HAP-1 (cell line): ENCODE data around the gene KCNE5.
"Not testable (repeated sequence)": the region's sequence is repeated elsewhere in the genome, so short reads cannot be mapped to it uniquely, and the experiment has no call there.

Experiments
- DNase-seq, 2 experiments: peaks; one replicate each; pipeline ENCODE4 v3.0.0-alpha.2; 2016 to 2020; ENCODE audit warnings: low spot score in 2 of 2
- H3K27me3 ChIP-seq: fragments of 250-450 bp; sonication (Bioruptor Pico); 2 replicates; pipeline ENCODE4 v1.5.1; 2020; ENCODE audit warnings: low read depth, mild to moderate bottlenecking, moderate library complexity
- H3K36me3 ChIP-seq: fragments of 250-450 bp; sonication (Bioruptor Pico); replicated peaks from 2 replicates; pipeline ENCODE4 v1.5.1; 2020; ENCODE audit warnings: mild to moderate bottlenecking
- H3K4me1 ChIP-seq: fragments of 250-450 bp; sonication (Bioruptor Pico); 2 replicates; pipeline ENCODE4 v1.5.1; 2020; ENCODE audit warnings: mild to moderate bottlenecking
- H3K4me3 ChIP-seq: fragments of 250-450 bp; sonication (Bioruptor Pico); 2 replicates; pipeline ENCODE4 v1.5.1; 2020; ENCODE audit warnings: mild to moderate bottlenecking, moderate library complexity
- H3K9me3 ChIP-seq: fragments of 250-450 bp; sonication (Bioruptor Pico); 2 replicates; pipeline ENCODE4 v1.5.1; 2020; ENCODE audit warnings: mild to moderate bottlenecking, moderate library complexity
- in situ Hi-C: fragments of 300-500 bp; cut with MboI; formaldehyde crosslinking; loops from 3 replicates; pipeline ENCODE4 v1.14.3; 2020; ENCODE audit warnings: low sequenced_read_pairs, inconsistent platforms, mixed read lengths

The KCNE5 gene

GRCh38 chrX:109624641-109625616 is at the start of gene KCNE5:
KCNE5 (minus strand) TSS chrX:109625172; CDS start chrX:109625020, 152 bp downstream.
- in situ Hi-C loops, result no loop called here
- Histone ChIP-seq H3K4me3 (no peak within 1 kb of the TSS), H3K9me3 (no peaks in the 10 kb centered on the region), H3K4me1 (no peaks in the 10 kb centered on the region), H3K27me3 (no peaks in the 10 kb centered on the region), H3K36me3 (no peaks in the 10 kb centered on the region)
- no peak for DNase-seq

DNA sequence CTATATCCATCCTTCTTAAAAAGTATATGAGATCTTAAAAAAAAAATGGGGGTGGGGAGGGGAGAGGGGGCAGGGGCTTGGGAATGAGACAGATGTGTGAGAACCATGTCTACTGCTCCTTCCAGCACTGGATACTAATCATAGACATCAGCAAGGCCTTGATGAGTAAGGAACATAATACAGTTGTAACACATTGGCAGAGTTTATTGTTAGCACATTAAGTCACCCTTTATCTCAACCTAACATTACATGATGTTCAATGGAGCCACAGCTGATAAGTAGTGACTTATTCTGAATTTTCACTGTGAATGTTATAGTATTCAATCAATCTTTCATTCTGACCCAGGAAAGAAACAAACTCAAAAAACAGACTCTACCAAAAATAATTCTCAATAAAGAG is 47.3 kb upstream of the KCNE5 start:
- Histone ChIP-seq H3K4me1 (no peaks in the 10 kb centered on the region), H3K27me3 (no peaks in the 10 kb centered on the region), H3K36me3 (peaks cover 7% of the 10 kb centered on the region), H3K9me3 (no peaks in the 10 kb centered on the region), H3K4me3 (no peak overlapping the region)
- no peak for DNase-seq
- in situ Hi-C loops, result no loop called here

- DNase-seq, H3K4me1 ChIP-seq, in situ Hi-C loops, H3K36me3 ChIP-seq, H3K9me3 ChIP-seq, H3K4me3 ChIP-seq, H3K27me3 ChIP-seq: not testable (repeated sequence)
Measured at GRCh38 chrX:109671170-109671569, 46.2 kb upstream of the KCNE5 start.

GRCh38 chrX:109667986-109668385 is 43.0 kb upstream of the KCNE5 start:
- Histone ChIP-seq H3K36me3 (peaks cover 14% of the 10 kb centered on the region), H3K27me3 (no peaks in the 10 kb centered on the region), H3K4me1 (no peaks in the 10 kb centered on the region), H3K9me3 (no peaks in the 10 kb centered on the region), H3K4me3 (no peak overlapping the region)
- no peak for DNase-seq
- in situ Hi-C loops, result no loop called here

DNA sequence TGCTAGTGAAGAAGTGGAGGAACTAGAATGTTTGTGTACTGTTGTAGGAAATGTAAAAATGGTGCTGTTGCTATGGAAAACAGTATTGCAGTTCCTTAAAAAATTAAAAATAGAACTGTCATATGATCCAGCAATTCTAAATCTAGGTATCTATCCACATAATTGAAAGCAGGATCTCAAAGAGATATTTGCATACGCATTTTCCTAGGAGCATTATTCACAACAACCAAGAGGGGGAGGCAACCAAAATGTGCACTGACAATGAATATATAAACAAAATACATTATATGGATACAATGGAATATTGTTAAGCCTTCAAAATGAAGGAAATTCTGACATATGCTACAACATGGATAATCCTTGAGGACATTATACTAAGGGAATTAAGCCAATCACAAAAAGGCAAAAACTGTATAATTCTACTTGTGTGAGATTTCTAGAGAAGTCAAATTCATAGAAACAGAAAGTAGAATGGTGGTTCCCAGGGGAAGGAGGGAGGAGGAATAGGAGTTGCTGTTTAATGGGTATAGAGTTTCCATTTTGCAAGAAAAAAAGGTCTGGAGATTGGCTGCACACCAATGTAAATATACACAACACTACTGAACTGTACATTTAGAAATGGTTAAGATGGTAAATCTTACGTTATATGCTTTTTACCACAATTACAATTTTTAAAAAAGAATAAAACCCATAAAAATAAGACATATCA is 35.6 kb upstream of the KCNE5 start:
- H3K4me3 ChIP-seq, result no peak overlapping the region
- H3K4me1 ChIP-seq, result peaks cover 10% of the 10 kb centered on the region
- H3K36me3 ChIP-seq, result peaks cover 32% of the 10 kb centered on the region
- no peaks in the 10 kb centered on the region for H3K27me3 ChIP-seq
- DNase-seq, result no peak
- in situ Hi-C loops, result no loop called here
- H3K9me3 ChIP-seq, result no peaks in the 10 kb centered on the region

GRCh38 chrX:109658391-109658790 is 33.4 kb upstream of the KCNE5 start:
- DNase-seq, result no peak
- Histone ChIP-seq H3K27me3 (no peaks in the 10 kb centered on the region), H3K4me1 (peaks cover 20% of the 10 kb centered on the region), H3K36me3 (peaks cover 24% of the 10 kb centered on the region), H3K9me3 (no peaks in the 10 kb centered on the region), H3K4me3 (no peak overlapping the region)
- in situ Hi-C loops, result no loop called here

DNA sequence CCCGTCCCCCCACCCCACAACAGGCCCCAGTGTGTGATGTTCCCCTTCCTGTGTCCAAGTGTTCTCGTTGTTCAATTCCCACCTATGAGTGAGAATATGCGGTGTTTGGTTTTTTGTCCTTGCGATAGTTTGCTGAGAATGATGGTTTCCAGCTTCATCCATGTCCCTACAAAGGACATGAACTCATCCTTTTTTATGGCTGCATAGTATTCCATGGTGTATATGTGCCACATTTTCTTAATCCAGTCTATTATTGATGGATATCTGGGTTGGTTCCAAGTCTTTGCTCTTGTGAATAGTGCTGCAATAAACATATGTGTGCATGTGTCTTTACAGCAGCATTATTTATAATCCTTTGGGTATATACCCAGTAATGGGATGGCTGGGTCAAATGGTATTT is 32.4 kb upstream of the KCNE5 start:
- Histone ChIP-seq H3K36me3 (peaks cover 19% of the 10 kb centered on the region), H3K4me1 (peaks cover 20% of the 10 kb centered on the region)
- H3K27me3 ChIP-seq, H3K4me3 ChIP-seq, DNase-seq, in situ Hi-C loops, H3K9me3 ChIP-seq: not testable (repeated sequence)

- Histone ChIP-seq H3K4me3 (no peak overlapping the region), H3K4me1 (peaks cover 20% of the 10 kb centered on the region), H3K9me3 (no peaks in the 10 kb centered on the region), H3K27me3 (no peaks in the 10 kb centered on the region), H3K36me3 (peaks cover 18% of the 10 kb centered on the region)
- DNase-seq, result no peak
- in situ Hi-C loops, result no loop called here
Measured at GRCh38 chrX:109656774-109657173, 31.8 kb upstream of the KCNE5 start.

GRCh38 chrX:109655502-109656201 is 30.7 kb upstream of the KCNE5 start:
- Histone ChIP-seq H3K4me3 (no peak overlapping the region), H3K4me1 (peaks cover 16% of the 10 kb centered on the region), H3K9me3 (no peaks in the 10 kb centered on the region), H3K36me3 (peaks cover 18% of the 10 kb centered on the region), H3K27me3 (no peaks in the 10 kb centered on the region)
- in situ Hi-C loops, result no loop called here
- no peak for DNase-seq

GRCh38 chrX:109654516-109655109 is 29.6 kb upstream of the KCNE5 start:
- Histone ChIP-seq H3K4me3 (no peak overlapping the region), H3K9me3 (no peaks in the 10 kb centered on the region), H3K36me3 (peaks cover 15% of the 10 kb centered on the region), H3K4me1 (peaks cover 15% of the 10 kb centered on the region), H3K27me3 (no peaks in the 10 kb centered on the region)
- in situ Hi-C loops, result no loop called here
- no peak for DNase-seq

DNA sequence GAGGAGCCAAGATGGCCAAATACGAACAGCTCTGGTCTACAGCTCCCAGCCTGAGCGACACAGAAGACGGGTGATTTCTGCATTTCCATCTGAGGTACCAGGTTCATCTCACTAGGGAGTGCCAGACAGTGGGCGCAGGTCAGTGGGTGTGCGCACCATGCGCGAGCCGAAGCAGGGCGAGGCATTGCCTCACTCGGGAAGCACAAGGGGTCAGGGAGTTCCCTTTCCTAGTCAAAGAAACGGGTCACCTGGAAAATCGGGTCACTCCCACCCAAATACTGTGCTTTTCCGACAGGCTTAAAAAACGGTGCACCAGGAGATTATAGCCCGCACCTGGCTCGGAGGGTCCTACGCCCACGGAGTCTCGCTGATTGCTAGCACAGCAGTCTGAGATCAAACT is 19.7 kb upstream of the KCNE5 start:
- H3K9me3 ChIP-seq, H3K4me1 ChIP-seq, H3K27me3 ChIP-seq, H3K36me3 ChIP-seq, DNase-seq, H3K4me3 ChIP-seq, in situ Hi-C loops: not testable (repeated sequence)

DNA sequence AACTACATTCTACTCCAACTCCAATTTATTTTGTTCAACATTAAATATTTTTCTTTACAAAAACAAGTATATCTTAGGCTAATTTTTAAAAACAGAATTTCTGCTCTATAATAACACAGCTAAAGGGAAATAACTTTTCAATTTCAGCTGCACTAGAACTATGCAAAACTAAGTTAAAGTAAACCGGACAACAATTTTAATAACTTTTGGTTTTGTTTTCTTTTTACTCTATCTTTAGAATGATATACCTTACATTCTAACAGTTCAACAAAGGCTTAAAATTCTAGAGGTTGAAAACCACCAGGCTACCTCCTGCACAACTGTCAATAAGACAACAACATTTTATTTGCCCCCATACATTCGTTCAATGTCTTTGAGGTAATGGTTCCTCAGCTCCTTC is 18.7 kb upstream of the KCNE5 start:
- no peak overlapping the region for H3K4me3 ChIP-seq
- H3K9me3 ChIP-seq, result no peaks in the 10 kb centered on the region
- no peaks in the 10 kb centered on the region for H3K4me1 ChIP-seq
- in situ Hi-C loops, result no loop called here
- no peaks in the 10 kb centered on the region for H3K36me3 ChIP-seq
- DNase-seq, result no peak
- no peaks in the 10 kb centered on the region for H3K27me3 ChIP-seq

DNA sequence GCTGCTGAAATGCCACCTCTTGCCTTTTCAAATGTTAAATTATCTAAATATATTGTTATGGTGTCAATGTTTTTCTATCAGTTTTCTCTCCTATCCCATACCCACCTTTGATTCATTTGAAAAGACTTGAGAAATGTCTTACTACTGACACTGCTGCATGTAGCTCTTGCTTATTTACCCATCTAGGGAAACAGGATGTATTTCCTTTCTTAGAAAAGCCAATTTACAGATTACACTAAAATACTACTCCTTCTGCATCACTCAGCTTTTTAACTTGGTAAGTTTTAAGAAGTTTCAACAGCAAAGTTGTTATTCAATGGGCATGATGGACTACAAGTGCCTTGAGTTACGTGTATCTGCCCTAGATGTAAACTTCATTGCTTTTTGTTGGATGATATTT is 13.2 kb upstream of the KCNE5 start:
- in situ Hi-C loops, result no loop called here
- DNase-seq, result no peak
- H3K9me3 ChIP-seq, result no peaks in the 10 kb centered on the region
- no peaks in the 10 kb centered on the region for H3K36me3 ChIP-seq
- no peaks in the 10 kb centered on the region for H3K27me3 ChIP-seq
- H3K4me3 ChIP-seq, result no peak overlapping the region
- H3K4me1 ChIP-seq, result no peaks in the 10 kb centered on the region
